GM12878 (cell line): ENCODE measurements around the gene PON3. TPM values are rescaled to one million over a fixed set of nuclear protein-coding genes. Genes with fewer than 3 reads are reported as not detected.

Experiments used
- ATAC-seq: fragments of 200-7000 bp; cut with Tn5 transposase; 3 replicates; pipeline ENCODE4 v1.9.1; 2020; ENCODE audit warnings: mild to moderate bottlenecking, moderate library complexity
- BruUV-seq: library from RNA; stranded (reverse); fragments of 400-500 nt; replicated peaks from 2 replicates; lab custom pipeline; 2021; lab: Mats Ljungman, UMichigan
- CTCF ChIA-PET: fragments of 300-600 bp; sonication (Branson Sonifier 250); formaldehyde crosslinking; extraction: SDS; loops from one replicate; lab custom pipeline; 2021; ENCODE audit warnings: inconsistent platforms; lab: Yijun Ruan, JAX
- POLR2A ChIA-PET: fragments of 350-600 bp; formaldehyde crosslinking; extraction: SDS; loops from one replicate; lab custom pipeline; 2021; ENCODE audit warnings: inconsistent platforms; lab: Charles Lee
- RAD21 ChIA-PET: fragments of 300-600 bp; sonication (Branson Sonifier 250); formaldehyde crosslinking; loops from one replicate; lab custom pipeline; 2023; ENCODE audit warnings: antibody characterized with exemption; ENCODE audit not compliant: unreplicated experiment; lab: Charles Lee
- SMC1A ChIA-PET: fragments of 300-600 bp; sonication (Branson Sonifier 250); formaldehyde crosslinking; loops from one replicate; lab custom pipeline; 2023; ENCODE audit not compliant: unreplicated experiment, uncharacterized antibody; lab: Charles Lee
- DNase-seq: peaks from one replicate; pipeline ENCODE4 v3.0.0-alpha.2; 2011; ENCODE audit warnings: low read depth, low spot score
- FAIRE-seq: peaks from 3 replicates; lab custom pipeline; 2011; peaks lifted over from hg19 to GRCh38; lab: Jason Lieb, UNC
- H2AFZ ChIP-seq: 2 replicates; pipeline ENCODE4 v1.6.0; 2011; ENCODE audit warnings: low read depth, low read length, control low read depth; ENCODE audit not compliant: control insufficient read depth
- H3K27ac ChIP-seq: 2 replicates; pipeline ENCODE4 v1.5.1; 2011; ENCODE audit warnings: control low read depth; ENCODE audit not compliant: control insufficient read depth, insufficient read depth
- H3K27me3 ChIP-seq, 2 experiments: replicated peaks in 1 of 2; 2 replicates each; pipeline versions ENCODE4 v1.6.0 to v1.6.1; 2011; ENCODE audit warnings: low read length in 1 of 2; ENCODE audit not compliant: control insufficient read depth in 2 of 2, insufficient read depth in 2 of 2
- H3K36me3 ChIP-seq, 2 experiments: 2 replicates each; pipeline ENCODE4 v1.5.1; 2011; ENCODE audit warnings: low read length in 1 of 2; ENCODE audit not compliant: control insufficient read depth in 2 of 2, insufficient read depth in 2 of 2
- H3K4me1 ChIP-seq: 2 replicates; pipeline ENCODE4 v1.6.1; 2011; ENCODE audit warnings: mild to moderate bottlenecking, low read length, moderate library complexity, mixed read lengths; ENCODE audit not compliant: control insufficient read depth, insufficient read depth
- H3K4me2 ChIP-seq: 2 replicates; pipeline ENCODE4 v1.6.0; 2011; ENCODE audit warnings: control low read depth; ENCODE audit not compliant: control insufficient read depth, insufficient read depth
- H3K4me3 ChIP-seq: fragments of 200-600 bp; sonication (generic); 2 replicates; pipeline ENCODE4 v1.5.1; 2016
- H3K79me2 ChIP-seq: 2 replicates; pipeline ENCODE4 v1.6.0; 2011; ENCODE audit warnings: low read length; ENCODE audit not compliant: control insufficient read depth, insufficient read depth
- H3K9ac ChIP-seq: 2 replicates; pipeline ENCODE4 v1.8.0; 2011; ENCODE audit warnings: low read length, control low read depth, mixed read lengths; ENCODE audit not compliant: control insufficient read depth, insufficient read depth
- H3K9me3 ChIP-seq: replicated peaks from 3 replicates; pipeline ENCODE4 v1.5.1; 2011; ENCODE audit warnings: mild to moderate bottlenecking, low read length; ENCODE audit not compliant: control insufficient read depth, insufficient read depth
- H4K20me1 ChIP-seq: 2 replicates; pipeline ENCODE4 v1.6.0; 2011; ENCODE audit not compliant: control insufficient read depth, insufficient read depth
- ATF3 ChIP-seq: IDR thresholded peaks from 2 replicates; pipeline ENCODE4 v1.6.1; 2011; ENCODE audit warnings: low read depth, mild to moderate bottlenecking, low read length, moderate library complexity, borderline replicate concordance; ENCODE audit errors: extremely low read depth
- PAX5 ChIP-seq: IDR thresholded peaks from 2 replicates; pipeline ENCODE4 v1.6.1; 2011; ENCODE audit warnings: low read depth, low read length, borderline replicate concordance
- PKNOX1 ChIP-seq: fragments of 450-650 bp; IDR thresholded peaks from 2 replicates; pipeline ENCODE4 v1.6.1; 2016; ENCODE audit warnings: mild to moderate bottlenecking
- RELA ChIP-seq: fragments of 450-650 bp; IDR thresholded peaks from 2 replicates; pipeline ENCODE4 v1.8.0; 2014; ENCODE audit warnings: borderline replicate concordance; ENCODE audit not compliant: partially characterized antibody
- ZNF274 ChIP-seq: IDR thresholded peaks from one replicate; pipeline ENCODE4 v1.8.0; 2011; ENCODE audit not compliant: insufficient read length, insufficient read depth
- in situ Hi-C: fragments of 300-500 bp; cut with MboI; formaldehyde crosslinking; loops from 9 replicates; pipeline ENCODE4 v1.14.3; 2018; ENCODE audit warnings: mixed read lengths
- intact Hi-C: fragments of 100-400 bp; cut with micrococcal nuclease; formaldehyde crosslinking; loops from one replicate; pipeline ENCODE4 v1.14.2; 2022; ENCODE audit not compliant: unreplicated experiment
- polyA plus RNA-seq, 11 experiments: library from polyadenylated mRNA; depleted of rRNA in 4 of 11; unstranded in 6 of 11; stranded (reverse) in 5 of 11; fragments of >200 nt; fragmentation: Nextera tagmentation in 4 of 11; fragmentation: Illumina TruSeq in 1 of 11; extraction: Ambion mirVana in 4 of 11; extraction: Trizol in 1 of 11; gene quantifications; 1 replicate in 1 of 11; 2 replicates in 10 of 11; pipeline versions ENCODE4 v1.2.1 to v1.2.3, GENCODE V29; 2011 to 2016; ENCODE audit warnings: inconsistent platforms in 2 of 11, missing spikeins in 2 of 11, low read depth in 1 of 11
- total RNA-seq, 4 experiments: library from RNA; depleted of rRNA in 3 of 4; stranded (reverse); fragments of >200 nt in 3 of 4; fragmentation: Illumina TruSeq in 1 of 4; extraction: Trizol in 1 of 4; gene quantifications; 2 replicates each; pipeline versions ENCODE4 v1.2.1 to v1.2.3, GENCODE V29; 2013 to 2021

Gene PON3
- total and polyA plus RNA-seq, 10 of the 15 experiments (the other 5 are each of a cell fraction or from before 2014, with no cell fraction given) = 0.45 to 2.0 (median 0.91) TPM

- TF ChIP-seq ATF3 = no peak
- no peak for TF ChIP-seq RELA
- TF ChIP-seq PKNOX1 = no peak
- TF ChIP-seq PAX5 = no peak
Observed at GRCh38 chr7:95335093-95335492, 61.1 kb downstream of the PON3 start (continued).

GRCh38 chr7:95334447-95334846 is 61.7 kb downstream of the PON3 start:
- in situ Hi-C loops (no loop called here), intact Hi-C loops (no loop called here)
- SMC1A ChIA-PET = interaction anchor here (1.1 to 1.4 kb wide), 2 partner anchors 10 to 18 kb away, joined by 3 read pairs; partner anchors contain the start of gene PON1

More at GRCh38 chr7:95334447-95334846, 61.7 kb downstream of the PON3 start:
- BruUV-seq = no TSS peak
- Histone ChIP-seq H2AFZ (no peak overlapping the region), H3K79me2 (no peaks in the 10 kb centered on the region), H3K27me3 (no peaks in the 10 kb centered on the region), H3K9ac (no peak overlapping the region), H3K4me2 (no peak overlapping the region), H4K20me1 (no peaks in the 10 kb centered on the region), H3K4me1 (peaks cover 3% of the 10 kb centered on the region), H3K36me3 (no peaks in the 10 kb centered on the region; a peak in 1 of 4 replicates), H3K4me3 (no peak overlapping the region), H3K9me3 (no peaks in the 10 kb centered on the region; the same call in 2 of the 3 replicates), H3K27ac (no peak overlapping the region)
- CTCF ChIA-PET = no interaction called here
- FAIRE-seq (no peak), DNase-seq (no peak), ATAC-seq (no peak)
- TF ChIP-seq ZNF274 = no peak
- POLR2A ChIA-PET = no interaction called here
- RAD21 ChIA-PET = no interaction called here
